IPS DF 4.7 (cell line): ENCODE data around the gene CD44.

Experiments
- DNase-seq: peaks from one replicate; pipeline ENCODE4 v3.0.0-alpha.2; 2013; ENCODE audit warnings: low spot score; ENCODE audit errors: extremely low read depth

The CD44 gene

DNA sequence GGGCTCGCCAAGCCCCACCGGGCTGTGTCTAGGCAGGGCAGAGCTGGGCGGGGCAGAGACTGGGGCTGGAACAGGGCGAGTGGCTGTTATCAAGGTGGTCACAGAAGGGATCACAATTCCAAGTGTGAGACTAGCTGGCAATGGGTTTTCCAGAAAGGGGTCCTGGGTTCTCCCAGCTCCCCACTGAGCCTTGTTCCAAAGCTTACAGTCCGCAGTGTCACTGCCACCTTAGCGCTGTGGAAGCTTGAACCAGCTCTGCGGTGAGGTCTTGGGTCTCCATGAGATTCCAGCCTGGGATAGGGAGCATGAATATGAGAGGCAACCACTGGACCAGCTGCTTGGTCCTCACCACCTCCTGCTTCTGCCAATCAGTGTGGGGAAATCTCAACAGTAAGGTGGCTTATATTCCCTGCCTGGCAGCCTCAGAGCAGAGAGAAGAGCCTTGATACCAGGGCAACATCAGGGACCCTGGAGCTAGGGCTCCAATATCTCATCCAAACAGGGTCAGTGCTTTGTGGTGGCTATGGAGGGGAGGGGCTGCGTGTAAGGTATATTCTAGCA, 831 bp downstream of the CD44 start:
- DNase-seq: no peak

DNA sequence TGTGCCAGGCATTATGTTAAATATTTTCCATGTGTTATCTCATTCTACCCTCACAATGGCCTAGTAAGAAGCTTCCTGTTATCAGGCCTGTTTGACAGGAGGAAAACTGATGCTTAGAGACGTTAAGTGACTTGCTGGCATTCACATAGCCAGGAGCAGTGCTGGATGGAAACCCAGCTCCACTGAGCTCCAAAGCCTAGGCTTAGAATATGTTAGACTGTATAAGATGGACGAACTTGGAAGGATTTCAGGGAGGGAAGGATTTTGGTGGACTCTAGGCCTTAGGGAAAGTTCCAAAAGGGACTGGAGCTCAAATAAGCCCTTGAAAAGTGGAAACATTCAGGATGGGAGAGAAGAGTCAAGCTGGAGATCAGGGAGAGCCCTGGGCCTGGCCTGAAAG, 2.1 kb downstream of the CD44 start:
- DNase-seq: no peak

DNA sequence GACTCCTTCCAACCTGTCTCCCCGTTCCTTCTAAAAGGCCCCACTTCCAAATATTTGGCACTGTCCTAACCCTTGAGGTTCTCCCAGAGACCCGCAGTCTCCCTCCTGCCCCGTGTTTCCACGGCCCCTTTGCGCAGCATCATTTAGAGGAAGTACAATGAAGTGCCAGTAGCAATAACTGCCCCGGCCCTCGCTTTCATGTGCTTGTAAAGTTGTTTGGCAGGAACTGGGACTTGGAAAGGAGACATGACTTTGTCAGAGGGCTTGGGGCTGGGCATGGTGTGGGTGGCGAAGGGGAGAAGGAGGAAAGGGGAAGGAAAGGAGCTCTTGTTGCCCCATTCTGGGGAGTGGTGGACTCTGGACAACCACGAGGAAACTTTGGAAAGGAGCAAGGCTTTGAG, 2.6 kb downstream of the CD44 start:
- no peak for DNase-seq

DNA sequence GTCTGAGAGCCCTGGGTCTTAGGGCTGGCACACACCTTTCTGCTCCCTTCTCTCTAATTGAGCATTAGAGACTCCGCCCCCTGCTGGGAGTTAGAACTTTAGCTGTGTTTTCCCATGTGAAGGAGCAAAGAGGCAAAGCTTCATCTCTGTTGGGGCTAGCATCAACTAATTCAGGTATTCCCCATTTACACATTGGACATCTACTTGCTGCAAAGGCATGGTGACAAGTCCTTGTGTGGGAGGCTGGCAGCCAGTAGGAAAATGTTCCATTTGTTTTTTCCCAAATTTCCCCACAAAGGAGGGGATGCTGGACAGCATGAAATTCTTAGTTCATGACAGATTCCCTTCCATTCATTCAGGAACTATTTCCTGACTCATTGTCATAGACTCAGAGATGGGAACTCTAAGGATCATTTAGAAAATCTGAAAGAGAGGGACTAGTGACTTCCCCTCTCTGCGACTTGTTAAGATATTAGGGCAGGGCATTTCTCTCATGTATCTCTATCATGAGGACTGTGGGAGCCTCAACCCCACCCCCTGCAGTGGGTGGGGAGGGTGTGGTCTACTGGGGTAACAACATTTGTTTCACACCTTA, 3.6 kb downstream of the CD44 start:
- DNase-seq: no peak

DNA sequence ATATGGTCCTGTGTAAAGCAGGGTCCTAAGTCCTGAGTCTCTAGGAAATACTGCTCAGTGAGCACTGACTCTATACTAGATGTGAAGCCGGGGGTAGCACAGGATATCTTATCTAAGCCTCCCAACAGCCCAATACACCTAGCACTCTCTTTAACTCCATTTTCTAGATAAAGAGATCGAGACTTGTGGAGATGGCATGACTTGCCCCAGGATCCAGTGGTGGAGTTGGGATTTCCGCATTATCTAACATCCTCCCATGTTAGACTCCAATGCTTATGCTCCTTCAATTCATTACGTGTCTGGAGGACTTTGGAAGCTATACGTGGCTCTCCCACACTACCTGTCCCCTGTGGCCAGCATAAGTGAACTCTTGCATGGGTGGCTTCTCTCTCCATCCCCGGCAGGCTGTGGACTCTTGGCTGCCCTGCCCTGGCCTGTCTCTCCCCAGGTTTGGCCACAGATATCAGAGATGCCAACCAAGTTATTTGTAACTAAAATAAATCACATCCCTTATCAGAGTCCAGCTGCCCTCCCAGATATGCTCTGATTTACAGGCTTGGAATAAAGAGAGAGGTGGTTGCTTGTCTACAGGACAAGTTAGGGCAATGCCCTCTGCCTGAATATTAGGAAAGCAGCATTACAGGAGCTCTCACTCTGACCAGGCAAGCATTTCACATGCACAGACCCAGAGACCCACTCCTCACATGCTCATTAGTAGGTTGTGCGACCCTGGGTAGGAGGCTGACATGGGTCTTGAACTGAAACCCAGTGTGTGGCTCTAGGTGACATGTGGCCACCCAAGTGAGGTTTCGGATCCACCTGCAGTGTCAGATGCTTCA, 4.5 kb downstream of the CD44 start:
- DNase-seq: no peak

DNA sequence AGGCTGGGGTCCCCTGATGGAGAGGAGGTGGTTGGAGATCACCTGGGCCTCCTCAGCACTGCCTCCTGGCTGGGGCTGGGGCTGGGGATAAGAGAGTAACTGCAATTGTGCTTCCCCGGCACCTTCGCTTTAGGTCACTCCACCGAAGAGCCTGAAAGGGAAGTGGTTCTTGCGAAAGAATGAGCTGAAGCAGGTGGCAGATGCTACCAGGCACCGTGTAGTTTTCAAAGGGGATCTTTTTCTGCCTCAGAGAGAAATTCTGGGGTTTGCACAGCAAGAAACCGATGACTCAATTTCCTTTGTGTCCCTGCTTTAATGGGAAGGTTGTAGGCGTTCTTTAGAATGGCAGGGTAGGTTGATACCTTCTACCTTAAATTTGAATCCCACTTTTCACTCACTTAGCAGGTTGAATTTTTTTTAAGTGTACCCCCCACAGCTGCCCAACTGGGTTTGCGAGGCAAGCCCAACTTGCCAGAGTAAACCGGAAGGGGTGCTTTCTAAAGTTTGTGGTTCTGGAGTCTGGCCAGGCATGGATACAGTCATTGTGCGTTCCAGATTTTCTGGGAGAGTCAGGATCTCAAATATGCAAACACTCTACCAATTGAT, 5.3 kb downstream of the CD44 start:
- DNase-seq: no peak

DNA sequence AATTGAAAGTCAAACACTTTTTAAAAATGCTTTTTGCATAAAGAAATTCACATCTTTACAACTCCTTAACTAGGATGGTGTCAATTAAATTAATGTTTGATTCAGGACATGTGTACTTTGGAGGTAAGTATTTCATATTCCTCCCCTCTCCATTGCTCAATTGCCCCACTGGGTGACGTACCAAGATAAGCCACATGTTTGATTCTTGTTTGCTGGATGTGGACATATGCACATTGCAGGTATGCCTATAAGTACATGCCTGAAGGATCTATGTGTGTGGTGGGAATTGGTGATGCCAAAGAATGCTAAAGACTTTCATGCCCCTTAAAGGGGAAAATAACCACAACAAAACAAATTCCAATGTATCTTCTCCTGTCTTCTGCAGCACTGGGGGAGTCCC, 5.8 kb downstream of the CD44 start:
- DNase-seq: no peak

DNA sequence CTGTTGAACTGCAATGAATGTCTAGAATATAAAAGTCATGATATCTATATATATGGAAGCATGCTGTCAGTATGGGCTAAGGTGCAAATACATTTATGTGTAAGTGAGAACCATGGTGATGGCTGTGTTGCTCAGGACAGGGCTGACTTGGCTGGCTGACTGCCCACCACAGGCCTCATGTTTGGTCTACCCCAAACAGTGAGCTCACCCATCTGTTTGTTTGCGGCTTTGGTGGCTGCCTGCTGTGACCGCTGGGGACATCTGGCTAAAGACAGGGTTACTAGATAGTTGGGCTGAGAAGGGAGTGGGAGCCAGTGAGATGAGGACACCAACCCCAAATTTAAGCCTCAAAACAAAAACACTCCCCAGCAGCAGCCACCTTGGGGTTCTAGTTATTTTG, 6.3 kb downstream of the CD44 start:
- no peak for DNase-seq

DNA sequence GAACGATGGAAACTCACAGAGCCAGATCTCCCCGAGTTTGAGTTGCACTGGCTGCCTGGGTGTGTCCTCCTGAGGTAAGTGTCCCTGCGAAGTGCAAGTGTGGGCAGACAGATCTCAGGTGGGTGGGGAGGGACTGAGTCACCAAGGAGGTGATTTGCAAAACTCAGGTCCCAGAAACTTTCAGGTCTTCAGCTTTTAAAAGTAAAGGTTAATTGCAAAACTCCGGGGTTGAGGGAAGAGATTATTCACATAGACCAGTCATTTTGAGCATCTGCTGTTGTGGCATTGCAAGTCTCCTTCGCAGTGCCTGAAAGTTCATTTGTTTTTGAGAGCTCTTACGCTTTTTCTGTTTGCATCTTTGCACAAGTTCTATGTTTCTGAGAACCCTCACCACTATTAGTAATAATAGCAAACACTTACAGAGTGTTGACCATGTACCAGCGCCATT, 7.1 kb downstream of the CD44 start:
- no peak for DNase-seq

DNA sequence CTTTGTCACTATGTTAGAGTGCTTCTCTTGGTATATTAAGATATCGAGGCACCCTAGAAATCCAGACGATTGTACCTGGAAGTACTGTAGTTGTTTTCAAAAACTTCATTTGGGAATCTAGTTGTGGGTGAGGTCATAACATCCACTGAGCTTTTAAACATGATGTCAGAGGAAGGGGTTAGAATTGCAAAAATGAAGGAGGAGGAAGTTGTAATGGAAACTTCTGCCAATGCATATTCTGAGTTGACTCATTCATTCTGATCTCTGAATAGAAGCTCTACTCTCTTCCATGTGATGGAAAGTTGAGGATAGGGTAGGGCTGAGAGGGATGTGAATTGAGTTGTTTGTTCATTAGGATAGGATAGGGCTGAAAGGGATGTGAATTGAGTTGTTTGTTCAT, 7.7 kb downstream of the CD44 start:
- DNase-seq: no peak

DNA sequence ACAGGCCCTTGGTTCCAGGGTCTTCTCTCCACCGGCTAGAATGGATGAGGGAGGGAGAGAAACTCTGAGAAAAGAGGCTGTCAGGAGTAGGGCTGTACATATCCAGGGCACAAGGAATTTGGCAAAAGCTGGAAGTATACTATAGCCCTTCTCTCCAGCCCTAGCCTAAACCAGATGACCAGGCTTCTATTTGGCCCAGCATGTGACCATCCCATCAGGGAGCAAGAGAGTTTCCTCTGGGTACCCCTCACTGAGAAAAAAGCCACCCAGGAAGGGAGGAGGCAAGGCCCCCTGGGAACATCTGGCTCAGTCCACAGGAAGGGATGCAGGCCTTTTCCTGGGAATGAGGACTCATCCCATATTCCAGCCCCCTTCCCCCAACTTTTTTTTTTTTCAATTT, 8.3 kb downstream of the CD44 start:
- DNase-seq: no peak

DNA sequence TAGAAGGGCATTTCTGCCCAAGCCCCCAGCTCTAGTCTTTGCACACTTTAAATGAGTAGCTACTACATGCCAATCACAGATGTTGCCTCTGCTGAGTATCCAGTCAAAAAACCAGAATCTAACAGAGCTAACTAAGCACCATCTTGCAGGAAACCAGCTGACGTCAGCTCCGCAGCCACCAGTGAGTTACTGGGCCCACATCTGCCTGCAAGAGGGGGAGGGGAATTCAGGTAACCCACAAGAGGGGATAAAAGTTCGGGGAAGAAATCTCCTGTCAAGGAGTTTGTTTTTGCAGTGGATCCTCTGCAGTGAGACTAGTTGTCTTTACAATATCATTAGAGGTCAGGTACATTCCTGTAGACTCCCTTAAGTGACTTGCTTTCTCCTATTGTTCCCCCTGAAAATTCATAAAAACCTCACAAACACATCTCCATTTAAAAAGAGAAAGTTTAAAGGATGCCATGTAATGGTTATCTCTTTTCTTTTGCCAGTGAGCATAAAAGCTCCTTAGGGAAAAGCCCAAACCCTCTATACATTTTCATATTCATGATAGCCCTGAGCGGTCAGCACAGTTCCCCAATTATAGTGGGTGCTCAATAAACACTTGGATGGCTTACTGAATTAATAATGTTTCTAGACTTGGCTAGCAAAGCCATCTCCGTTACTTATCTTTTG, 9.3 kb downstream of the CD44 start:
- DNase-seq: no peak

DNA sequence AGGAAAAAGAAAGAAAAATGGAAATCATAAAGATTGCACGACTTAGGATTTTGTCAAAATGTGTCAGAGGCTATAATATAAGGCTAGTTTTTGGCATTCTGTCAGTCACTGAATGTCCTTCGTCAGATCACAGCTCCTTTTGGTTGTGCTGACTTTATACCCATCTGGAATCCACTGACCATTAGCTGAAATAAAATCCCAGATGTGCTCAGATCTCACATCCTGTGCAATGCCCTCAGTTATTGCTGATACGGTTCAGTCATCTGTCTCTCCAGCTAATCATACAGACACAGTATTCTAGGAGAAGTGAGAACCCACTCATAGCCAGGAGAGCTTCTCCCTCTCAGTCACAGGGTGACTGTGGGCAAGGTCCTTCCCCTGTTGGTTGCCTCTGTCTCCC, 11.5 kb downstream of the CD44 start:
- DNase-seq: no peak

DNA sequence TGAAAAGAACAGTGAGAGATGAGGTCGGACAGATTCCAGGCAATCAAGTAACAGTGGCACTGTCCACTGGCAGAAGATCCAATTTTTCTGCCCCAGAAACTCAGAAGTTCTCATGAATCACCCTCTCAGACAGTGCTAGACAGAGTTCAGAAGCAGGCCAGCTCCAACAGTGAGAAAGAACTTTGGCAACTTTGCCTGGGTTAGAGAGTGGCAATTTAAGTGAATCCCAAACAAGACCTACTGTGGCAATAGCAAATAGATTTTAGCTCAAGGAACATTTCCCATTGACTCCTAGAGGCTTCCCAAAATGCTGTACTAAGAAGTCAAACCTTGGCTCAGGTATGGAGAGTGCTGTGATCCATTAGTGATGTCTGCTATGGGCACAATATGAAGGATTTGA, 12.3 kb downstream of the CD44 start:
- no peak for DNase-seq

DNA sequence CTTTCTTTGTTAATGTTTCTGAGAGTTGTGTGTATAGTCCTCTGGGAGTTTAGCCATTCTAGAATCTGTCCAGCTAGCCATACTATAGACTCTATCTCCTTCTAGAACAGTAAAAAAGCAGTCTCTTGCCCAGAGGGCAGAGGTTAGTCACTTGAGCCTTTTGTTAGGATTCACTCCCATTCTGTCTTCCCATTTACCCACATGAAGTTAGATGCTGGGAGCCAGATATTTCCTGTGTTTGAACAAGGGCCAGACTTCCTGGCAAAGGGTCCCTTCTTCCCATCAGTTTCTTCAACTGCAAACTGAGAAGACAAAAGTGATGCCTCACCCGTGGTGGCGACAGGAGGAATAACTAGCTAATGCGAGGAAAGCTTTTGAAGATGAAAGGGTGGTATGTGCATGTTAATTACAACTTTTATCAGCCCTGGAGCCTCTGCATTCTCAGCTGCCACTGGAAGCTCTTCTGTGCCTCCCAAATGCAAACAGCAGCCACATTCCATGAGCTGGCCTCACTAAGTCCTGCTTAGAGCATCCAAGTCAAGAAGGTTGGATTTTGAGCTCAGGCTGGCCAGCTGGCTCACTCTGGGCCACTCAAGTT, 12.8 kb downstream of the CD44 start:
- no peak for DNase-seq

DNA sequence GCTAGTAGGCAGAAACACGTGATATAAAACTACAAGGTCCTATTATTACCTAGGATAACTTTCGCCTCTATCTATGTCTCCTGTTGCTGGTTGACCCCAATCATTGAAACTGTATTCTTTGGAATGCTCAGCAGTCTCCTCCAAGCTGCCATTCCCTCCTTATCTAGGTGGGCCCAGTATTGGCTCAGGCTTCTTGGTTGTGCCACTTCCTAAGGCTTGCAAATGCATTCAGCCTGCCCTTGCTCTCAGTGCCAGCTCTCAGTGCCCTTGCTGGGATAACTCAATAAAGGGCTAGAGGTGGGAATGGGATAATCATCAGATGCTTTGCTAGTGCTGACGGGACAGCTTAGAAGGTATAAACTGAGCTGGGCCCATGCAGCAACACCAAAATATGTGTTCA, 13.6 kb downstream of the CD44 start:
- no peak for DNase-seq

DNA sequence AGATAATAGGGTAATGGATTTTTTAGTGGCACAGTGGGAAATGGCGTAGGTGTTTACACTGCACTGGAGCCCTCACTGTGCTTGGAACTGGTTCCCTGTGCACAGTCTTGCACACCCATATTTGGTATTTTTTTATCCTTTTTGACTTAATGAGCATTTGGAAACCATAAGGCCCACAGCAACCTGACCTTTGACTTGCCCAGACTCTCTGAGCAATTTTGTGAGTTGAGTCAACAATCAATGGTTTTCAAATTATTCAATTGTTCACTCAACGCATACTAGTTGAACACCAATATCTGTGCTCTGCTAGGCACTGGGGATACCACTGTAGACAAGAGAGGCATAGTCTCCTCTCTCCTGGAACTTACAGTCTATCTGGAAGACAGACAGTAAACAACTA, 14.3 kb downstream of the CD44 start:
- no peak for DNase-seq

DNA sequence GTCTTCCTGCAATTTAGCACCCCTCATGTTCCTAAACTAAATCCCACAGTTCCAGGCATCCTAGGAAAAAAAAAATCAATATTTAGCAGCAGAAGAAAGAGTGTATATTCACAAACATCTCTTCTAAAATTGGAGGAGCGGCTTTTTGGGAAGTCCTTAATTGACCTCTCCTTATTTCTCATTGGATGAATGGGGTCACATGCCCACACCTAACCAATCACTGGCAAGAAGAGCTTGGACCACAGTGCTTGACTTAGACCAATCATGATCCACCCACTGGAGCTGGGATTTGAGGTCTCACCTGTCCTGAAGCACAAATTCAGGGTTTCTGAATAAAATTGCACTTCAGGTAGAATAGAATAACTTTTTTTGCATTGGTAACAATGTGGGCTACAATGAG, 16.0 kb downstream of the CD44 start:
- DNase-seq: no peak

DNA sequence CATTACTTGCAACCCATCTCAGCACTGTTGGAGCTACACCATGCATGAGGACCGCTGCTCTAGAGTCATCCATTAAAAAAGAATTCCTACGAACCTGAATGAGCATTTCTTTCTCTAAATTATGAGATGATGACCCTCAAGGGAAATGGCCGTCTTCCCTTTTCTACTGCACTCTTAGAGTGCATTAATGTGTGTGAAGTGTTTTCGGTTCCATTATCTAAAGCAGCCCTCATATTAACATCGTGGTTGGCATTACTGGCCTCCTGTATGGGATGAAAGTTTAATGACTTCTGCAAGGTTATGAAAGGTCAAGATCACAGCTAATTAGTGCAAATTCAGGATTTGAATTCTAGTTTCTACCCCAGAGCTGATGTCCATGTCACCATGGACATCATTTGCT, 16.7 kb downstream of the CD44 start:
- no peak for DNase-seq

DNA sequence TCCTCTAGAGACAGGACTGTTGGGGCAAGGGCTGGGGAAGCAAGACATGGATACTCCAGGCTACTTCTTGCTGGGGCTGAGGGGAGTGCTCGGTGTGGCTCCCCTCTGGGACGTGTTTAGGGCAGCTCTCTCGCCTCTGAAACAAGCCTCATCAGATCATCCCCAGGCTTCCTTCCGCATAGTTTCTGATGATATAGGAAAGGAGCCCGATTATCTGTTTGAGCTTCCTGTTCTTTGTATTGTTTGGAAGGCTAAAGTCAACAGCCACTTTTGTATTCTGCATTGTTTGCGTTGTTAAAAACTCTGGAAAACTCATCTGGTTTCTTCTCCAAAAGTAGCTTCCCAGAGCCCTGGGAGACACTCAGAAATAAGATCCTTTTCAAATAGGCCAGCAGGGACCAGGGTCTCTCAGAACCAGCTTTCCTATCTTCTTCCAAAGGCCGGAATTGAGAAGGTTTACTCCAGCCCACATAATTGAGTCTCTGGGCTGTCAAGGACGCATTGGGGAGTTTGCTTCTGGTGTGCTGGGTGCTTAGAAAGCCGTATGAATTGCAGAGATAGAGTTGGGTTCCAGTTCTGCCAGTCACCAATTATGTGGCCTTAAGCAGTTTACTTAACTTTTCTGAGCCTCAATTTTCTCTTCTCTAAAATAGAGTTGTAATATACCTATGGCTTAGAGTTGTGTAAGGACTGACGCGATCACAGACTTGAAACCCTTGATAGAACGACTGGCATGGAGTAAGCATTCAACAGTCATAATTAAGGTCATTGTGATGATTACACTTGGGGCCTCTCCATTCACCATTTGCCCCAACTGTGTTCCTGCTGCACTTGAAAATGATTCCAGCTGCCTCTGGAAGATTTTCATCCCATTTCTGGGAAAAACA, 19.1 kb downstream of the CD44 start:
- DNase-seq: no peak
